HepG2 (cell line): ENCODE results near the gene TEKT5. TPM values are rescaled to one million over a fixed set of nuclear protein-coding genes. Genes with fewer than 3 reads are reported as not detected.
A peak's percentile ranks its signal among the peaks of the same experiment; 100 is the strongest.

Source experiments
- CHD2 ChIP-seq: IDR thresholded peaks from 2 replicates; pipeline ENCODE4 v1.6.1; 2011; ENCODE audit warnings: low read depth, low read length, improper control_type of control experiment
- ELF3 ChIP-seq: IDR thresholded peaks from 2 replicates; pipeline ENCODE4 v1.6.1; 2016; ENCODE audit warnings: missing genetic modification reagents, missing compliant biosample characterization
- FOXO4 ChIP-seq: sonication (generic); formaldehyde crosslinking; conservative IDR thresholded peaks from 2 replicates; pipeline ENCODE4 v1.8.1; 2023; ENCODE audit warnings: missing genetic modification reagents
- FOXP1 ChIP-seq, 2 experiments: fragments of 450-650 bp in 1 of 2; IDR thresholded peaks; 2 replicates each; pipeline ENCODE4 v1.6.1; 2017 to 2018; ENCODE audit warnings: antibody characterized with exemption in 1 of 2
- HDAC1 ChIP-seq: sonication (generic); formaldehyde crosslinking; IDR thresholded peaks from 2 replicates; pipeline ENCODE4 v1.5.1; 2020; ENCODE audit warnings: mild to moderate bottlenecking, missing genetic modification reagents
- HNF4A ChIP-seq: sonication (generic); formaldehyde crosslinking; IDR thresholded peaks from 2 replicates; pipeline ENCODE4 v1.4.0; 2020; ENCODE audit warnings: missing genetic modification reagents
- KDM2A ChIP-seq: sonication (generic); formaldehyde crosslinking; IDR thresholded peaks from 2 replicates; pipeline ENCODE4 v1.4.0; 2020; ENCODE audit warnings: low read depth, missing genetic modification reagents, borderline replicate concordance
- LBX2 ChIP-seq: sonication (generic); formaldehyde crosslinking; IDR thresholded peaks from 2 replicates; pipeline ENCODE4 v1.5.0; 2020; ENCODE audit warnings: missing genetic modification reagents, mild to moderate bottlenecking, borderline replicate concordance
- MEIS2 ChIP-seq: sonication (generic); formaldehyde crosslinking; IDR thresholded peaks from 2 replicates; pipeline ENCODE4 v1.9.0; 2021; ENCODE audit warnings: mild to moderate bottlenecking, missing genetic modification reagents
- MXI1 ChIP-seq: IDR thresholded peaks from 3 replicates; pipeline ENCODE4 v1.6.1; 2012; ENCODE audit warnings: low read depth, low read length, inconsistent platforms, borderline replicate concordance
- PPARG ChIP-seq: conservative IDR thresholded peaks from 2 replicates; pipeline ENCODE4 v1.6.1; 2016; ENCODE audit warnings: missing biosample characterization, missing genetic modification reagents
- RBAK ChIP-seq: sonication (generic); formaldehyde crosslinking; IDR thresholded peaks from 2 replicates; pipeline ENCODE4 v1.5.1; 2020; ENCODE audit warnings: mild to moderate bottlenecking, missing genetic modification reagents
- SNRNP70 ChIP-seq: fragments of 200-400 bp; formaldehyde crosslinking; IDR thresholded peaks from 2 replicates; pipeline ENCODE4 v1.6.1; 2017; ENCODE audit warnings: mild to moderate bottlenecking, low read depth, low read length, moderate library complexity
- TFE3 ChIP-seq: IDR thresholded peaks from 2 replicates; pipeline ENCODE4 v1.6.1; 2016
- ZBTB1 ChIP-seq: sonication (generic); formaldehyde crosslinking; IDR thresholded peaks from 2 replicates; pipeline ENCODE4 v1.4.0; 2020; ENCODE audit warnings: missing genetic modification reagents, borderline replicate concordance
- ZFY ChIP-seq: sonication (generic); formaldehyde crosslinking; IDR thresholded peaks from 2 replicates; pipeline ENCODE4 v1.4.0; 2020; ENCODE audit warnings: missing genetic modification reagents
- ZNF460 ChIP-seq: sonication (generic); formaldehyde crosslinking; IDR thresholded peaks from 2 replicates; pipeline ENCODE4 v1.5.1; 2020; ENCODE audit warnings: missing genetic modification reagents, mild to moderate bottlenecking, borderline replicate concordance
- ZNF558 ChIP-seq: sonication (generic); formaldehyde crosslinking; IDR thresholded peaks from 2 replicates; pipeline ENCODE4 v1.9.0; 2022; ENCODE audit warnings: mild to moderate bottlenecking, missing genetic modification reagents, borderline replicate concordance
- ZNF652 ChIP-seq: IDR thresholded peaks from 2 replicates; pipeline ENCODE4 v1.6.1; 2016; ENCODE audit warnings: low read depth, borderline replicate concordance
- ZNF891 ChIP-seq: sonication (generic); formaldehyde crosslinking; IDR thresholded peaks from 2 replicates; pipeline ENCODE4 v1.5.0; 2020; ENCODE audit warnings: mild to moderate bottlenecking, missing genetic modification reagents
- polyA plus RNA-seq, 8 experiments: library from polyadenylated mRNA; depleted of rRNA in 3 of 8; stranded (reverse) in 7 of 8; unstranded in 1 of 8; fragments of >200 nt; fragmentation: Illumina TruSeq in 4 of 8; extraction: Trizol in 4 of 8; gene quantifications; 2 replicates each; pipeline versions ENCODE4 v1.2.1 to v1.2.3, GENCODE V29; 2011 to 2016; ENCODE audit warnings: low read depth in 4 of 8, missing spikeins in 1 of 8, mixed read lengths in 1 of 8; ENCODE audit not compliant: insufficient read depth in 1 of 8
- total RNA-seq, 5 experiments: library from RNA; depleted of rRNA; stranded (reverse); fragments of >200 nt; fragmentation: Illumina TruSeq; extraction: Trizol; gene quantifications; 2 replicates each; pipeline ENCODE4 v1.2.3, GENCODE V29; 2016; ENCODE audit warnings: low read depth in 1 of 5
- TF ChIP-seq, protein P1 (sequence below): sonication (generic); formaldehyde crosslinking; IDR thresholded peaks from 2 replicates; pipeline ENCODE4 v1.9.0; 2021; ENCODE audit warnings: missing genetic modification reagents, mild to moderate bottlenecking, borderline replicate concordance
- TF ChIP-seq, protein P2 (sequence below): sonication (generic); IDR thresholded peaks from 2 replicates; pipeline ENCODE4 v1.6.1; 2016; ENCODE audit warnings: low read depth, borderline replicate concordance

The TEKT5 gene
- total and polyA plus RNA-seq, 2 of the 13 experiments (the other 11 are each of a cell fraction or from before 2014, with no cell fraction given), result 0.16 TPM; not detected in 1

DNA sequence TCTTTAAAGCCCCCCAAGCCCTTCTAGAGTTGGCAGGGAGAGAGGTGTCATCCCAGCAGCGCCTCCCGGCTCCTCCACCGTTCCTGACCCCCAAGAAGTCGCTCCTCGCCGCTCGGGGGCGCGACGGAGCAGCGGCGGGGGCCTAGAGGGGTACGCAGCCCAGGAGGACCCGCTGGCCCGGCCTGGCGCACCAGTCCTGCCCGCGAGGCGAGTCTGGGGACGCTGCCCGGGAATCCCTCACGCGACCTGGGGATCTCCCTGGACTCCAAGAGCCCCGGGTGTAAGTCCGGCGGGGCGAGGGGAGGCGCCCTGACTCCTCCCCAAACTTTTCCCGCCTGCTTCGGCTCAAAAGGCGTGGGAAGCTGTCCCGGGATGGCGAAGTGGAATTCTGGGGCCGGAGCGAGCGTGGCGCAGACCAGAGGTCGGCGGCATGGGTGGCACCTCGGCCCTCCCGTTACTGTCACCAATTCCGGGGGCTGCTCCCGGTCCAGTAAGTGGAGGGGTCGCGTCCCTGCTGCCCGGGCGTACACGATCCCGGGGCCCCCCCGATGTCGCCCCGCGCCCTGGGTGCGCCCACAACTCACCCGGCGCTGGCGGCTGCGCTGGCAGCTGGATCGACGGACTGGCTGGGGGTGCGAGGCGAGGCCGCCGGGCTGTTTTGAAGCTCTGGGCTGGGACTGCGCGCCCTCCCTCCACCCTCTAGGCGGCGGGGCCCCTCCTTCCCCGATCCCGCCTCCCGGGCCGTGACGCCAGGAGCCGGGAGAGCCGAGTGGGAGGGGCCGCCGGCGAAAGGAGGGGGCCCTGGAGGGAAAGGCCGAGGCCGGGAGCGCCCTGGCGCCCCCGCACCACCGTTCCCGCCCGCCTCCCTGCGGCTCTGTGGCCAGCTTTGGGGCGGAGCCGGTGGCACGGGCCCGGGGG lies 114.5 kb downstream of the TEKT5 start, which contains the start of gene EMP2 (continued):
- TF ChIP-seq, protein P1, sequence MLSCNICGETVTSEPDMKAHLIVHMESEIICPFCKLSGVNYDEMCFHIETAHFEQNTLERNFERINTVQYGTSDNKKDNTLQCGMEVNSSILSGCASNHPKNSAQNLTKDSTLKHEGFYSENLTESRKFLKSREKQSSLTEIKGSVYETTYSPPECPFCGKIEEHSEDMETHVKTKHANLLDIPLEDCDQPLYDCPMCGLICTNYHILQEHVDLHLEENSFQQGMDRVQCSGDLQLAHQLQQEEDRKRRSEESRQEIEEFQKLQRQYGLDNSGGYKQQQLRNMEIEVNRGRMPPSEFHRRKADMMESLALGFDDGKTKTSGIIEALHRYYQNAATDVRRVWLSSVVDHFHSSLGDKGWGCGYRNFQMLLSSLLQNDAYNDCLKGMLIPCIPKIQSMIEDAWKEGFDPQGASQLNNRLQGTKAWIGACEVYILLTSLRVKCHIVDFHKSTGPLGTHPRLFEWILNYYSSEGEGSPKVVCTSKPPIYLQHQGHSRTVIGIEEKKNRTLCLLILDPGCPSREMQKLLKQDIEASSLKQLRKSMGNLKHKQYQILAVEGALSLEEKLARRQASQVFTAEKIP (CRISPR knock-in tag), result no peak
- TF ChIP-seq ZNF652 (no peak), FOXO4 (CRISPR knock-in tag) (peak; percentile 90), ZNF891 (peak; percentile 21; the same call in 1 of the 2 replicates), ZFY (peak; percentile 84), ZBTB1 (CRISPR knock-in tag) (no peak), RBAK (peak; percentile 21; the same call in 1 of the 2 replicates), HDAC1 (CRISPR knock-in tag) (peak; percentile 71), FOXP1 (IDR thresholded peaks at IDR 0.05) (no peak), FOXP1 (CRISPR knock-in tag; IDR thresholded peaks at IDR 0.05) (no peak; the same call in none of the 2 replicates), ZNF460 (CRISPR knock-in tag) (no peak; the same call in 1 of the 2 replicates), TFE3 (CRISPR knock-in tag) (peak; percentile 11; the same call in 1 of the 2 replicates), MEIS2 (CRISPR knock-in tag) (peak; percentile 62; the same call in 1 of the 2 replicates), PPARG (CRISPR knock-in tag) (0 out of 2 replicates have a peak, but pooled peaks have one; percentile 36), MXI1 (peak; percentile 44; the same call in 2 of the 3 replicates), LBX2 (CRISPR knock-in tag) (0 out of 2 replicates have a peak, but pooled peaks have one; percentile 55), ZNF558 (CRISPR knock-in tag) (peak; percentile 99), ELF3 (CRISPR knock-in tag) (peak; percentile 51), CHD2 (no peak), HNF4A (CRISPR knock-in tag) (peak; percentile 19), SNRNP70 (no peak), KDM2A (peak; percentile 91)
- TF ChIP-seq, protein P2, sequence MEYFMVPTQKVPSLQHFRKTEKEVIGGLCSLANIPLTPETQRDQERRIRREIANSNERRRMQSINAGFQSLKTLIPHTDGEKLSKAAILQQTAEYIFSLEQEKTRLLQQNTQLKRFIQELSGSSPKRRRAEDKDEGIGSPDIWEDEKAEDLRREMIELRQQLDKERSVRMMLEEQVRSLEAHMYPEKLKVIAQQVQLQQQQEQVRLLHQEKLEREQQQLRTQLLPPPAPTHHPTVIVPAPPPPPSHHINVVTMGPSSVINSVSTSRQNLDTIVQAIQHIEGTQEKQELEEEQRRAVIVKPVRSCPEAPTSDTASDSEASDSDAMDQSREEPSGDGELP, result peak; percentile 53; the same call in 1 of the 2 replicates
